IPS-NIHi7 (cell line): ENCODE results near the gene FOXN3.

ENCODE experiments used
- DNase-seq: peaks from one replicate; pipeline ENCODE4 v3.0.0; 2012; ENCODE audit warnings: mixed read lengths; ENCODE audit errors: extremely low spot score

The FOXN3 gene

GRCh38 chr14:89408907-89409700 lies 7.9 kb downstream of the FOXN3 start:
- no peak for DNase-seq

- no peak for DNase-seq
Measured at GRCh38 chr14:89407856-89408255, 9.2 kb downstream of the FOXN3 start.

GRCh38 chr14:89406941-89407340 lies 10.1 kb downstream of the FOXN3 start:
- DNase-seq: no peak

- no peak for DNase-seq
Measured at GRCh38 chr14:89406361-89406760, 10.7 kb downstream of the FOXN3 start.

- DNase-seq: no peak
Measured at GRCh38 chr14:89405712-89406111, 11.3 kb downstream of the FOXN3 start.

GRCh38 chr14:89402363-89402762 lies 14.7 kb downstream of the FOXN3 start:
- no peak for DNase-seq

- no peak for DNase-seq
Measured at GRCh38 chr14:89401761-89402160, 15.3 kb downstream of the FOXN3 start.

- no peak for DNase-seq
Measured at GRCh38 chr14:89401241-89401640, 15.8 kb downstream of the FOXN3 start.

GRCh38 chr14:89400529-89400928 lies 16.5 kb downstream of the FOXN3 start:
- no peak for DNase-seq

GRCh38 chr14:89399594-89400068 lies 17.4 kb downstream of the FOXN3 start:
- peak; percentile 59 for DNase-seq

- no peak for DNase-seq
Measured at GRCh38 chr14:89399157-89399556, 17.9 kb downstream of the FOXN3 start.

- no peak for DNase-seq
Measured at GRCh38 chr14:89397569-89398230, 19.3 kb downstream of the FOXN3 start.

GRCh38 chr14:89394972-89395371 lies 22.1 kb downstream of the FOXN3 start:
- DNase-seq: no peak

GRCh38 chr14:89393222-89393745 lies 23.7 kb downstream of the FOXN3 start:
- DNase-seq: no peak

- DNase-seq: no peak
Measured at GRCh38 chr14:89392181-89392580, 24.9 kb downstream of the FOXN3 start.

- no peak for DNase-seq
Measured at GRCh38 chr14:89391556-89391955, 25.5 kb downstream of the FOXN3 start.

- no peak for DNase-seq
Measured at GRCh38 chr14:89391123-89391522, 25.9 kb downstream of the FOXN3 start.

- DNase-seq: peak; percentile 54
Measured at GRCh38 chr14:89388853-89389252, 28.2 kb downstream of the FOXN3 start.

GRCh38 chr14:89387922-89388685 lies 28.9 kb downstream of the FOXN3 start:
- no peak for DNase-seq

- DNase-seq: no peak
Measured at GRCh38 chr14:89386212-89386886, 30.7 kb downstream of the FOXN3 start.

GRCh38 chr14:89384636-89385035 lies 32.4 kb downstream of the FOXN3 start:
- no peak for DNase-seq

GRCh38 chr14:89384023-89384422 lies 33.0 kb downstream of the FOXN3 start:
- no peak for DNase-seq
